MM.1S (cell line): ENCODE results near the gene XYLT1.
"Not testable (repeated sequence)": the region's sequence is repeated elsewhere in the genome, so short reads cannot be mapped to it uniquely, and the experiment has no call there.

Experiments used
- DNase-seq: peaks from one replicate; pipeline ENCODE4 v3.0.0-alpha.2; 2015
- H2AFZ ChIP-seq: fragments of 300-600 bp; sonication (generic); 2 replicates; pipeline ENCODE4 v1.6.0; 2016; ENCODE audit warnings: antibody characterized with exemption, low read length
- H3F3A ChIP-seq: fragments of 300-600 bp; sonication (generic); 2 replicates; pipeline ENCODE4 v1.6.1; 2016; ENCODE audit warnings: mild to moderate bottlenecking, antibody characterized with exemption, low read length, moderate library complexity, mixed read lengths; ENCODE audit not compliant: insufficient read depth
- H3K27ac ChIP-seq: fragments of 300-600 bp; sonication (generic); 2 replicates; pipeline ENCODE4 v1.5.1; 2016; ENCODE audit warnings: mild to moderate bottlenecking, low read length
- H3K27me3 ChIP-seq: fragments of 300-600 bp; sonication (generic); replicated peaks from 2 replicates; pipeline ENCODE4 v1.6.0; 2016; ENCODE audit warnings: low read length; ENCODE audit not compliant: insufficient read depth
- H3K36me3 ChIP-seq: fragments of 300-600 bp; sonication (generic); replicated peaks from 2 replicates; pipeline ENCODE4 v1.6.1; 2016; ENCODE audit warnings: mild to moderate bottlenecking, low read length, mixed read lengths; ENCODE audit not compliant: insufficient read depth
- H3K4me1 ChIP-seq: fragments of 300-600 bp; sonication (generic); 2 replicates; pipeline ENCODE4 v1.6.1; 2016; ENCODE audit warnings: low read length, mixed read lengths
- H3K4me2 ChIP-seq: fragments of 300-600 bp; sonication (generic); 2 replicates; pipeline ENCODE4 v1.6.0; 2016; ENCODE audit warnings: low read depth, low read length
- H3K4me3 ChIP-seq: fragments of 300-600 bp; sonication (generic); 2 replicates; pipeline ENCODE4 v1.5.1; 2016; ENCODE audit warnings: low read length, mixed read lengths
- H3K79me2 ChIP-seq: fragments of 300-600 bp; sonication (generic); 2 replicates; pipeline ENCODE4 v1.6.1; 2016; ENCODE audit warnings: mixed run types, low read length, mixed read lengths
- H3K9ac ChIP-seq: fragments of 300-600 bp; sonication (generic); 2 replicates; pipeline ENCODE4 v1.6.1; 2016; ENCODE audit warnings: low read length, mixed read lengths
- H3K9me2 ChIP-seq: fragments of 300-600 bp; sonication (generic); replicated peaks from 2 replicates; pipeline ENCODE4 v1.6.1; 2016; ENCODE audit warnings: mild to moderate bottlenecking, low read length, mixed read lengths; ENCODE audit not compliant: insufficient read depth
- H3K9me3 ChIP-seq: fragments of 300-600 bp; sonication (generic); replicated peaks from 2 replicates; pipeline ENCODE4 v1.6.1; 2016; ENCODE audit warnings: mild to moderate bottlenecking, low read length, mixed read lengths; ENCODE audit not compliant: insufficient read depth
- H4K20me1 ChIP-seq: fragments of 300-600 bp; sonication (generic); 2 replicates; pipeline ENCODE4 v1.6.1; 2016; ENCODE audit warnings: mild to moderate bottlenecking, low read length, moderate library complexity, mixed read lengths; ENCODE audit not compliant: insufficient read depth
- CTCF ChIP-seq: fragments of 300-600 bp; sonication (generic); IDR thresholded peaks from 2 replicates; pipeline ENCODE4 v1.5.1; 2016; ENCODE audit warnings: antibody characterized with exemption, low read length, mixed read lengths
- EZH2 ChIP-seq: fragments of 300-600 bp; sonication (generic); optimal IDR thresholded peaks from 2 replicates; pipeline ENCODE3; 2017; ENCODE audit warnings: low read depth, mild to moderate bottlenecking, antibody characterized with exemption, low read length, mixed read lengths
- EZH2phosphoT487 ChIP-seq: fragments of 300-600 bp; sonication (generic); IDR thresholded peaks from 2 replicates; pipeline ENCODE4 v1.6.1; 2018; ENCODE audit warnings: antibody characterized with exemption, low read length

The XYLT1 gene

DNA sequence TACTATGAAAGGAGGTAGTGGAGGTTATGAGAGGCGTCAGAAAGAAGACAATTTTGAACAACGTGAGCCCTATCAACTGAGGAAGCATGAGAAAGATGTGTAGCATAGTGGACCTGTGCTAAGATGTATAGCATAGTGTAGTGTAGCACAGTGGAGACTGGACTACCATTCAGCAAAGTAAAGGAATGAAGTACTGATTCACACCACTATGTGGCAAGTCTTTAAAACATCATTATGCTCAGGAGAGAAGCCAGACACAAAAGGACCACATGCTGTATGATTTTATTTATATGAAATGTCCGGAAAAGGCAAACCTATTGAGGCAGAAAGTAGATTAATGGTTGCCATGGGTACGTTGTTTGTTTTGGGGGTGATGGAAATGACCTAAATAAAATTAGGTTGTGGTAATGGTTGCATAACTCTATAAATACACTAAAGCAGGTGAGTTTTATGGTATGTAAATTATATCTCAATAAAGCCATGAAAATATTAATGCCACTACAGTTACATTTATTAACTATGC lies 20.4 kb upstream of the XYLT1 start:
- no peaks in the 10 kb centered on the region for H4K20me1 ChIP-seq
- no peak overlapping the region for H3K4me3 ChIP-seq
- no peaks in the 10 kb centered on the region for H3K27me3 ChIP-seq
- no peaks in the 10 kb centered on the region for H3K9me3 ChIP-seq
- H3K9me2 ChIP-seq = no peaks in the 10 kb centered on the region
- no peak overlapping the region for H2AFZ ChIP-seq
- TF ChIP-seq EZH2 (no peak), EZH2phosphoT487 (no peak), CTCF (no peak)
- no peak overlapping the region for H3K4me2 ChIP-seq
- H3K79me2 ChIP-seq = no peaks in the 10 kb centered on the region
- no peaks in the 10 kb centered on the region for H3F3A ChIP-seq
- H3K4me1 ChIP-seq = no peaks in the 10 kb centered on the region
- no peaks in the 10 kb centered on the region for H3K36me3 ChIP-seq
- no peak overlapping the region for H3K9ac ChIP-seq
- no peak for DNase-seq
- no peak overlapping the region for H3K27ac ChIP-seq

DNA sequence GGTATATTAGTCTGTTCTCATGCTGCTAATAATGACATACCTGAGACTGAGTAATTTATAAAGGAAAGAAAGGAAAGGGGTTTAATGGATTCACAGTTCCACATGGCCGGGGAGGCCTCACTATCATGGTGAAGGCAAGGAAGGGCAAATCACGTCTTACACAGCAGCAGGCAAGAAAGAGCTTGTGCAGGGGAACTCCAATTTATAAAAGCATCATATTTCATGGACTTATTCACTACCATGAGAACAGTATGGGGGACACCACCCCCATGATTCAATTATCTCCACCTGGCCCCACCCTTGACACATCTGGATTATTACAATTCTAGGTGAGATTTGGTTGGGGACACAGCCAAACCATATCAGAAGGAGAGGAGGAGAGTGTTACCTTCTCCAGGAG lies 17.7 kb upstream of the XYLT1 start:
- DNase-seq = no peak
- TF ChIP-seq CTCF = no peak
- TF ChIP-seq EZH2 = no peak
- TF ChIP-seq EZH2phosphoT487 = no peak
- no peak overlapping the region for H2AFZ ChIP-seq

GRCh38 chr16:17483351-17483750 lies 12.6 kb upstream of the XYLT1 start:
- TF ChIP-seq EZH2 (no peak), CTCF (no peak), EZH2phosphoT487 (no peak)
- H3K4me1 ChIP-seq = no peaks in the 10 kb centered on the region
- no peak overlapping the region for H3K9ac ChIP-seq
- no peaks in the 10 kb centered on the region for H3K79me2 ChIP-seq
- 0 out of 2 replicates have a peak overlapping the region, but pooled peaks have one; percentile 1 for H3K4me2 ChIP-seq
- H3K9me2 ChIP-seq = no peaks in the 10 kb centered on the region
- no peak overlapping the region for H3K27ac ChIP-seq
- H3K36me3 ChIP-seq = no peaks in the 10 kb centered on the region
- H2AFZ ChIP-seq = 0 out of 2 replicates have a peak overlapping the region, but pooled peaks have one; percentile 7
- no peaks in the 10 kb centered on the region for H4K20me1 ChIP-seq
- no peaks in the 10 kb centered on the region for H3K9me3 ChIP-seq
- H3F3A ChIP-seq = no peaks in the 10 kb centered on the region
- no peak for DNase-seq
- no peaks in the 10 kb centered on the region for H3K27me3 ChIP-seq
- H3K4me3 ChIP-seq = no peak overlapping the region

More for the DNA sequence above, 17.7 kb upstream of the XYLT1 start:
- H3K36me3 ChIP-seq = no peaks in the 10 kb centered on the region
- H3K27ac ChIP-seq = no peak overlapping the region
- H3K79me2 ChIP-seq = no peaks in the 10 kb centered on the region
- H3K4me2 ChIP-seq = no peak overlapping the region
- no peaks in the 10 kb centered on the region for H3K4me1 ChIP-seq
- H4K20me1 ChIP-seq = no peaks in the 10 kb centered on the region
- H3K4me3 ChIP-seq = no peak overlapping the region
- no peaks in the 10 kb centered on the region for H3K9me2 ChIP-seq
- no peak overlapping the region for H3K9ac ChIP-seq
- no peaks in the 10 kb centered on the region for H3K9me3 ChIP-seq
- no peaks in the 10 kb centered on the region for H3F3A ChIP-seq
- no peaks in the 10 kb centered on the region for H3K27me3 ChIP-seq

DNA sequence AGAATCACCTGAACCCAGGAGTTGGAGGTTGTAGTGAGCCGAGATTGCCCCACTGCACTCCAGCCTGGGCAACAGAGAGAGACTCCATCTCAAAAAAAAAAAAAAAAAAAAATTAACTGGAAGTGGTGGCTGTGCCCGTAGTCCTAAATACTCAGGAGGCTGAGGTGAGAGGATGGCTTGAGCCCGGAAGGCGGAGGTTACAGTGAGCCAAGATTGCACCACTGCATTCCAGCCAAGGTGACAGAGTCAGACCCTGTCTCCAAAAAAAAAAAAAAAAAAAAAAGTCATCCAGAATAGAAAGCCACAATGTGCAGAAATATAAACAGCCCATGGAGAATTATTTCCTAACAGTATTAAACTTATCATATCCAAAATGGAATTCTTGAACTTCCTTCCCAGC lies 11.6 kb upstream of the XYLT1 start:
- H3K36me3 ChIP-seq, H3K27me3 ChIP-seq, H3K9me2 ChIP-seq, H4K20me1 ChIP-seq, H3K27ac ChIP-seq, H3K4me3 ChIP-seq, DNase-seq, H3F3A ChIP-seq, H2AFZ ChIP-seq, H3K9me3 ChIP-seq, H3K4me2 ChIP-seq, H3K9ac ChIP-seq, H3K4me1 ChIP-seq, H3K79me2 ChIP-seq: not testable (repeated sequence)
